GM20000 (cell line): Measurements from ENCODE around the gene FOXF2.
A peak's percentile ranks its signal among the peaks of the same experiment; 100 is the strongest.

Experiments
- DNase-seq: peaks from one replicate; pipeline ENCODE4 v3.0.0; 2012; ENCODE audit warnings: low spot score
- CTCF ChIP-seq: IDR thresholded peaks from 2 replicates; pipeline ENCODE4 v1.5.1; 2012; ENCODE audit warnings: mild to moderate bottlenecking, control low read depth; ENCODE audit errors: extremely low read depth, missing control alignments

FOXF2 gene

GRCh38 chr6:1385129-1386037 lies 4.0 kb upstream of the FOXF2 start:
- no peak for TF ChIP-seq CTCF
- DNase-seq, result no peak

DNA sequence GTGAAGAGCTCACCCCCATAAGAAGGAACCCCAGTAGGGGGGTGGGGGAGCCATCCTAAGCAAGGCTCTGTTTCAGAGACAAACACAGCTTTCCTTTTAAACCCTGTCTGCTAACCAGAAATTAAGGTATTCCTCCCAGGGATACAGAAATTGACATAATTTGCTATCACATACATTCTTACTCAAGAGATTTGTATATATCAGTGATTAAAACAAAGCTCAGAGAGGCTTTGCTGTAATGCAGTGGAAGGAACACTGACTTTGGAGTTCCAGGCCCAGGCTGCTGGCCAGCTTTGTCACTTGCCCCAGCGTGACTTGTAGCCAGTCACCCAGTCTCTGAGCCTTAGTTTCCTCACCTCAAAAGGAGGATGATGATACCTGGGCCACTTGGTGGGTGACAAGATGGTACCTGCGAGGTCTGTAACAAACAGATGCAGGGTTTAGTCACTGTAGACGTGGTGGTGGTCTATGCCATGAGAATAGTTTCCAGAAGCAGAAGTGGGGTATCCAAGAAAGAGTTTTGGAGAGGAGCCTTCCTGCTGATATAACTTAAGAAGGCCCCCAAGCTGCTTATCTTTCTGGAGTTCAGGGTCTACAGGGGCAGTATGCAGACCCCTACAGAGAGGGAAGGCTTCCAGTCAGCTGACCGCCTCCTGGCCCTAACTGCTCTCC lies 3.2 kb upstream of the FOXF2 start:
- no peak for DNase-seq
- TF ChIP-seq CTCF, result no peak

- DNase-seq, result no peak
- no peak for TF ChIP-seq CTCF
Measured at GRCh38 chr6:1387538-1387875, 1.9 kb upstream of the FOXF2 start.

- no peak for TF ChIP-seq CTCF
- peak; percentile 40 for DNase-seq
Measured at GRCh38 chr6:1387876-1388629, 1.3 kb upstream of the FOXF2 start.

DNA sequence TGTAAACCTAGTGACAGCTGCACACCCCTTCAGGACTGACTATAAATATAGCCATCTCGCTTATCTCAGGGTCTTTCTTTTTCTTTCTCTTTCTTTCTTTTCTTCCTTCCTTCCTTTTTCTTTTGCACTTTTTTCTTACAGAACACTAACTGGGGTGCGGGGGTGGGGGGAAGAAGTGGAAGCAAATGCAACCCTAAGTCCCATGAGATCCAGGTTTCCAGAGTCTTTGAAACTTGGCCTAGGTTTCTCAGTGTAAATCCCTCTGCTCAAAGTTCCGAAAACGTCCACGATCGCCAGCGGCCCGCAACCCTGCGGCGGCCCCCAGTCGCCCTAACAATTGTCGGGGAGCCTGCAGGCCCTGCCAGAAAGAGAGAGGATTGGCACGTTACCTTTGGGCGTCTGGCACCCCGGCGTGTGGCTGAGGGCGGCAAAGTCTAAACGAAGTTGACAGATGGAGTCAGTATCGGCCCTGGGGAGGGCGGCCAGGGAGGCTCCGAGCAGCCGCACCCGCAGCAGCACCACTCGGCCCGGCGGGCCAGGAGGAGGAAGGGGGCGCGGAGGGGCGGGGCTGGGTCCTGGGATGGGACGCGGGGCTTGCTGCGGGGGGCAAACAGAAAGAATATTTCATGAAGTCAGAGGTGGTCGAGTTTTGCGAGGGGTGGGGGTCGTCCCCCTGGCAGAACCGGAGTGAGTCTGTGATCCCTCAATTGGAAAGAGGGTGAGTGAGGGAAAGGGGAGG lies 577 bp upstream of the FOXF2 start:
- DNase-seq, result no peak
- TF ChIP-seq CTCF, result no peak

DNA sequence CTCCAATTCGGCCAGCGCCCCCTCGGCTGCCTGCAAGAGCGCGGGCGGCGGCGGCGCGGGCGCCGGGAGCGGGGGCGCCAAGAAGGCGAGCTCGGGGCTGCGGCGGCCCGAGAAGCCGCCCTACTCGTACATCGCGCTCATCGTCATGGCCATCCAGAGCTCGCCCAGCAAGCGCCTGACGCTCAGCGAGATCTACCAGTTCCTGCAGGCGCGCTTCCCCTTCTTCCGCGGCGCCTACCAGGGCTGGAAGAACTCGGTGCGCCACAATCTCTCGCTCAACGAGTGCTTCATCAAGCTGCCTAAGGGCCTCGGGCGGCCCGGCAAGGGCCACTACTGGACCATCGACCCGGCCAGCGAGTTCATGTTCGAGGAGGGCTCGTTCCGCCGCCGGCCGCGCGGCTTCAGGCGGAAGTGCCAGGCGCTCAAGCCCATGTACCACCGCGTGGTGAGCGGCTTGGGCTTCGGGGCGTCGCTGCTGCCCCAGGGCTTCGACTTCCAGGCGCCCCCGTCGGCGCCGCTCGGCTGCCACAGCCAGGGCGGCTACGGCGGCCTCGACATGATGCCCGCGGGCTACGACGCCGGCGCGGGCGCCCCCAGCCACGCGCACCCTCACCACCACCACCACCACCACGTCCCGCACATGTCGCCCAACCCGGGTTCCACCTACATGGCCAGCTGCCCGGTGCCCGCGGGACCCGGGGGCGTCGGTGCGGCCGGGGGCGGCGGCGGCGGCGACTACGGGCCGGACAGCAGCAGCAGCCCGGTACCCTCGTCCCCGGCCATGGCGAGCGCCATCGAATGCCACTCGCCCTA lies 963 bp downstream of the FOXF2 start:
- TF ChIP-seq CTCF, result no peak

More for the DNA sequence above, 963 bp downstream of the FOXF2 start:
- peak; percentile 47 for DNase-seq
